Stimulated activated CD4-positive, alpha-beta T cell treated with anti-CD3 and anti-CD28 coated beads, Interleukin-4, amount 100 ng/mL, for 4 hours (primary cell): ENCODE data around the gene ADK.

Experiments
- DNase-seq, 2 experiments: peaks; one replicate each; pipeline ENCODE4 v3.0.0-alpha.2; 2020

Gene ADK

GRCh38 chr10:74690393-74690792, 539.4 kb downstream of the ADK start:
- no peak for DNase-seq

- DNase-seq, result no peak
These were observed 540.1 kb downstream of the ADK start for GRCh38 chr10:74691164-74691563.

DNA sequence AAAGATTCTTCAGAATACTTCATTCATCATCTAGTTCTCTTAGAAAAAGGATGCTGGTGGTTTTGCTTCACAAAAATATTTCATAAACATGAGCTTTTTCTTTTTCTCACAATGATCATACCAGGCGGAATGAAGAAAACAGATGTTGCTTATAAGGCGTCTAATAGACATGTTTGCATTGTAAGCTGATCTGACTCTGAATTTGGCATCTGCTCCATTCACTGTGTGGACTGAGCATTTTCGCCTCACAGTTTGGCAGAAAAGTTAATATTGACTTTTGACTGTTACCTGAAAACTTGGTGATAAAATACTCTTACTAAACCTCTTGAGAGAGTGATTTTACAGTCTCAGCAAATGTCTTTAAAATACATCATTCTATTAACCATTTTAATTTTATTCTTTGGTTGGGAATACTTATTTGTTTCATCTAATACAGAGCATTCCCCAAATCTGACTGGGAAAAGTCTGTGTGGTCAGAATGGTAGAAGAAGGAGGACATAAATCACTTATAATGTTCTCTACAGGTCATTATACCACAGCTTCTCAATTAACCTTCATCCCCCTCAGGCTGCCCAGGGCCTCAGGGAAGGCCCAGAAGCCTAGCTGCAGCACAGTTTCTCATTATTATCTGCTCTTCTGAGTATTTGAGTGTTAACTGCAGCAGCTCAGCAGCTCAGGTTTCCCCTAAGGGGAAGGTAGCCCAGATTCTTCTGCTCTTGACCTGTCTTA, 553.8 kb downstream of the ADK start:
- no peak for DNase-seq

DNA sequence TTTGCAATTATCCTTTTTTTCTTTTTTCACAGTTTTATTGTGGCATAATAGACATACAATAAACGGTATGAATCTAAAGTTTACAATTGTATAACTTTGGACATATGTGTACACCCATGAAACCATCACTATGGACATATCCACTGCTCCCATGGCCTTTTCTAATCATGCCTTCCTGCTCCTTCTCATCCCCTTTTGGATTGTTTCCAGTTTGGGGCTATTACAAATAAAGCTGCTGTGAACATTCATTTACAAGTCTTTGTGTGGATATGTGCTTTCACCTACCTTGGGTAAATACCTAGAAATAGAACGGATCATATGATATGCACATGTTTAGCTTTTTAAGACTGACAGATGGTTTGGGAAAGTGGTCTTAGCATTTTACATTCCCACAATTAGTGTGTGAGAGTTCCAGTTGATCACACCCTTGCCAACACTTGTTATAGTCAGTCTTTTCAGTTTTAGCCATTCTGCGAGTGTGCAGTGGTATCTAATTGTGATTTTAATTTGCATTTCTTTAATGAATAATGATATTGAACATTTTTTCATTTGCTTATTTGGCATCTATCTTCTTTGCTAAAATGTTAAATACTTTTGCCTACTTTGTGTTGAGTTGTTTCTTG, 554.4 kb downstream of the ADK start:
- DNase-seq, result no peak

- no peak for DNase-seq
These were observed 555.9 kb downstream of the ADK start for GRCh38 chr10:74706966-74707365.

- DNase-seq, result no peak
These were observed 557.2 kb downstream of the ADK start for GRCh38 chr10:74708246-74708645.

DNA sequence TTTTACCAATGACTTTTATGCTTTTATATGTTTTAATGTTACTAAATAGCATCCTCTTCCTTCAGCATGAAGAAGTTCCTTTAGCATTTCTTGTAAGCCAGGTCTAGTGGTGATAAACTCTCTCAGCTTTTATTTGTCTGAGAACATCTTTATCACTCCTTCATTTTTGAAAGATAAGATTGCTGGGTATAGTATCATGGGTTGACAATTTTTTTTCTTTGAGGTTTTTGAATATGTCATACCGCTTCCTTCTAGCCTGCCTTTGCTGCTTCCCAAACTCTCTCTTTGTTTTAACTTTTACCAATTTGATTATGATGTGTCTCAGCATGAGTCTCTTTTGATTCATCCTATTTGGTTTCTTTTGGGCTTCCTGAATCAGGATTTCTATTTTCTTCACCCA, 567.2 kb downstream of the ADK start:
- DNase-seq, result no peak

- no peak for DNase-seq
These were observed 577.2 kb downstream of the ADK start for GRCh38 chr10:74728225-74728624.

- no peak for DNase-seq
These were observed 579.2 kb downstream of the ADK start for GRCh38 chr10:74730246-74730645.

GRCh38 chr10:74733612-74734011, 582.6 kb downstream of the ADK start:
- DNase-seq, result no peak

DNA sequence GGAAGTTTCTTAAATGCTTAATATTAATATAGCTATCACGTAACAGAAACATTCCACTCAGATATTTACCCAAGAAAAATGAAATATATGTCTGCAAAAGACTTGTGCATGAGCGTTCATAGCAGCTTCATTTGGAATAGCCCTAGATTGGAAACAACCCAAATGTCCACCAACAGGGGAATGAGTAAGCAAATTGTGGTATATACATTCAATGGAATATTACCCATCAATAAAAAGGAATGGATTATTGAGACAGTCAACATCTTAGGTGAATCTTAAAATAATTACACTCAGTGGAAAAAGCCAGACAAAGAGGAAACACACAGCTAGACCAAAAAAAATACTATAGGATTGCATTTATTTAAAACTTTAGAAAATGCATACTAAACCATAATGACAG, 585.0 kb downstream of the ADK start:
- DNase-seq, result no peak

- no peak for DNase-seq
These were observed 587.0 kb downstream of the ADK start for GRCh38 chr10:74738052-74738451.

GRCh38 chr10:74738542-74738941, 587.5 kb downstream of the ADK start:
- DNase-seq, result no peak

DNA sequence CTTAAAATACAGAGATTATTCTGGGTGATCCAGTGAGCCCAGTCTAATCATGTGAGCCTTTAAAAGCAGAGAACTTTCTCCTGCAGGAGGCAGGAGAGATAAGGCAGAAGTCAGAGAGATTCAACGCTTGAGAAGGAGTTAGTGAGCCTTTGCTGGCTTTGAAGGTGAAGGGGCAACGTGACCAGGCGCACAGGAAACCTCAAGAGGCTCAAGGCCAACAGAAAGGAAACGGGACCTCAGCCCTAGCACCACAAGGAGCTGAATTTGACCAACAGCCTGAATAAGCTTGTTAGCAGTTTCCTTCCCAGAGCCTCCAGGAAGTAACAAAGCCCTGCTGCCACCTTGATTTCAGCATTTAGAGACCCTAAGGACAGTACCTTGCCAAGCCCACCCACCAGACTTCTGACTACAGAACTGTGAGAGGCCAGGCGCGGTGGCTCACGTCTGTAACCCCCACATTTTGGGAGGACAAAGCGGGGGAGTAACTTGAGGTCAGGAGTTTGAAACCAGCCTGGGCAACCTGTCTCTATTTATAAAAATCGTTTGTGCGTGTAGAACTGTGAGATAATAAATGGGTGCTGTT, 588.1 kb downstream of the ADK start:
- peak in 1 of 2 experiments; percentile 5 for DNase-seq

GRCh38 chr10:74743401-74743800, 592.4 kb downstream of the ADK start:
- DNase-seq, result no peak

- DNase-seq, result no peak
These were observed 594.4 kb downstream of the ADK start for GRCh38 chr10:74745449-74745848.

DNA sequence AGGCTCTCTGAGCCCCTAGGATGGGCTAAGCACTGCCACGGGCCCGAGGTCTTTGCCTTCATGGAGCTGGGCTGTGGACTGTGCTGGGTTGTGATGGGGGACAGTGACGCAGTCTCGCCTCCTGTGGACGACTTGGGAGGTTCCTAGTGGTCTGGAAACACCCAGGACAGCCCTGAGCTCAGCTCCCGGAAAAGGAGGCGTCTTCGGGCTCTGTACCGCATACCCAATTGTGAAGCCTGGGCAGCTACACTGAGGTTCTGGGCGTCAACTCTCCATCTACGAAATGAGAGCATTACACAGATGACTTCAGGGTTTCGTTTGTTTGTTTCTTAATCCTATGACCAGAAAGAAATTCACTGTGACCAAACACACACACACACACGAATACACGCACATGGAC, 595.8 kb downstream of the ADK start:
- no peak for DNase-seq

- DNase-seq, result no peak
These were observed 597.5 kb downstream of the ADK start for GRCh38 chr10:74748468-74749031.

DNA sequence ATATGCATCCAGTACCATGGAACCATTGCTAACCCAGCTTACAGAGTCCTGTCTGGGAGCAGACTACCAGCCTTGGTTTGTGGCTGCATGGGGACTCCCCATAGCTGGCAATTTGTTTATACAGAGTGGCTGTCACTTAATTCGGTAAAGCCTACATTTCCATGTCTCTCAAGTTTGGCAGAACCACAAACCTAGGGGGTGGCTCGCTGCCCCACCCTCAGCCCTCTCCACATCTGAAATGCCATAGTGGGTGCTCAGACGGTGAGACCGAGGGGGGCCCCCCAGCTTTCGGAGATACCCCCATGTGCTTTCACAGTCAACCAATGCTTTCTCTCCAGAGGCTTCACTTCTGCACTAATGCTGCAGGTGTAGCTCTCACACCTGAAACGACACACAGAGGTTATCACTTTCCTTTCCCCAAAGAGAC, 599.8 kb downstream of the ADK start:
- no peak for DNase-seq

DNA sequence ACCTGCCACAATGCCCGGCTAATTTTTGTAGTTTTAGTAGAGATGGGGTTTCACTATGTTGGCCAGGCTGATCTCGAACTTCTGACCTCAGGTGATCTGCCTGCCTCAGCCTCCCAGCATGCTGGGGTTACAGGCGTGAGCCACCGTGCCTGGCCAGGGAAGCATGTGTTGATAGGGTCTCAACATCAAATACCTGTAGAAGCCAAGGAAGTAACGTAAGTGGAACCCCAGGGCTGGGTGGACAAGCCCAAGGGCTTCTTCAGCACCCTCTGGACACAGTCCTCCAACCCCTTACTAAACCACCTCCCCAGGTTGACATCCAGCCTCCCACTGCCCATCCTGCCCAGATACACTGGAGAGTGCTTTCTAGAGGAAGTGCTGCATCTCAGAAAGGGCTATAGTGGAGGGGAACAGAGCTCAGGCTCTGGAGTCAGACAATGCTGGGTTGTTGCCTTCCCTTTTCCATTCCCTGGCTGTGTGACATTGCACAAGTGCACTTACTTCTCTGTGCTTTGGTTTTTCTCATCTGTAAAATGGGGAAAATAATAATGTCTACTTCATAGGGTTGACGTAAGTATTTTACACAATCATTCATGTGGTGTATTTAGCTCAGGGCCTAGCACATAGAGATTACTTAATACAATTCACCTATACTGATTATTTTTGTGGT, 601.5 kb downstream of the ADK start:
- no peak for DNase-seq

DNA sequence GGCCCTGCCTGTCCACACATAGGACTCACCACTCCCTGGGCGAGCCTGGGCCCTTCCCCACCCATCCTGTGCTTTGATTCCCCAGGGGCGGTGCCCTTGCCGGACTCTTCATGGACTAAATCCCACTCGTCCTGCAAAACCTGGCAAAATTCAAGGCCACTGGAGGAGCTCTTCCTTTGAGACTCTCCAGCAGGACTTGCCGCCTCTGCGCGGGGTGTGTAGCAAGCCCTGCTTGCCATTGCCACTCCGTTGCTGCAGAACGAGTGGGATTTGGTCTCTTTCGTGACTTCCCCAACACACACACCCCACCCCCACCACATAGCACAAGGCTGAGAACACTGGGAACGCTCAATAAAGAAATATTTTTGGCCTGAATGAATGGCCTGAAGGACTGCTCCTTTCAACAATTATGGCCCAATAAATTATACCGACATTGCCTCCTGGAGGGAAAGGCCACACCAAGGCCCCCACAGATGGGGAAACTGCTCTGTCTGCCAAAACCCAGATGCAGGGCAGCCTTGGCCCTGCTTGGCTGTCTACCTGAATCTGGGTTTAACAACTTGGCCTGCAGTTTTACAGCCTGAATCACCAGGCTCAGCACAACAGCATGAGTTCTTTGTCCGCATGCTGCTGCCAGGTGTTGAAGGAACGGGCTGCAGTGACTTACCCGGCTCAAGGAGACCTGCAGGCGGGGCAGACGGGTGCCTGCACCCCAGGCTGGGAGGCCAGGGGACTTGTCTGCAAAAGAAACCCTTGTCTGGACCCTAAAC, 602.6 kb downstream of the ADK start:
- no peak for DNase-seq

DNA sequence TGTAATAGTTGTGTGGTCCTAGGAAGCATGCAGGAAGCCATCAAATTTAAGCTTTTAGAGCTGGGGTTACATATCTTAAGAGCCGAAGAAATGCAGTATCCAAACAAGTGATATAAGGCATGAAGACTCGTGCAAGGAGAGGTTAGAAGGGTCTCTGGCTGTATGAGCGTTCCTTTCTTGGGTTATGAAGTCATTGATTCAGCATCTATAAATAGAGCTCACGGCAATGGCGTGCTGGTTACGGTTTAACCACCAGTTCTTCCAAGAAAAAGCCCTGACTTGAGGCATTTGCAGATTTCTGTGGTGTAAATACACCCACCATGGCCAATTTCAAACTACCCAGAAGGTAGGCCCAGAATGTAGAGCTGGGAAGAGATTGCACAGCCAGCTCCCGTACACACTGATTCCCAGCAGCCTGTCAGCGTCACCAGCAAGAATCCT, 603.4 kb downstream of the ADK start:
- no peak for DNase-seq

DNA sequence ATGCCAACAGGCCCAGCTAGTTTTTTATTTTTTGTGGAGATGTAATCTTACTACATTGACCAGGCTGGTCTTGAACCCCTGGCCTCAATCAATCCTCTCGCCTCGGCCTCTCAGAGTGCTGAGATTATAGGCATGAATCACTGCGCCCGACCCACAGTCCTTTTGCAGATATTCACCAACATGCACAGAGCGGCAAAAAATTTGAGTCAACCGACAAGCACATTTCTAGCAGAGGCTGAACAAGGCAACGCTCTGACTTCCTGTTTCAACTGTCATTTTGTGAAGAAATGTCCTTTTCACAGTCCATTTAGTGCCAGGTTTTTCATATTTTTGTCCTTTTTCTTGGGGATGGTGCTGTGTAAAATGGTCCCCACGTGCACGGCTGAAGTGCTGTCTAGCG, 604.3 kb downstream of the ADK start:
- no peak for DNase-seq
